NCI-H2196 treated with DMSO at 0.1 percent for 48 hours (cell line): ENCODE data around the gene RPL9.
"Not testable (repeated sequence)": the region's sequence is repeated elsewhere in the genome, so short reads cannot be mapped to it uniquely, and the experiment has no call there.

ENCODE experiments used
- DNase-seq: peaks from one replicate; lab custom pipeline; 2025; ENCODE audit not compliant: unreplicated experiment; lab: John Stamatoyannopoulos, UW

RPL9 gene

GRCh38 chr4:39458505-39459300 lies at the start of gene RPL9, which contains the start of gene LIAS:
TSS of gene RPL9 (minus strand) at chr4:39458922. CDS start at chr4:39458439, 483 bp downstream.
TSS of gene LIAS (plus strand) at chr4:39459056. CDS start at chr4:39459118, 62 bp downstream.
- peak; percentile 88 for DNase-seq

GRCh38 chr4:39505581-39505980 lies 46.9 kb upstream of the RPL9 start:
- no peak for DNase-seq

- no peak for DNase-seq
Measured at GRCh38 chr4:39504538-39504937, 45.8 kb upstream of the RPL9 start.

- DNase-seq, result not testable (repeated sequence)
Measured at GRCh38 chr4:39502664-39503035, 43.9 kb upstream of the RPL9 start.

GRCh38 chr4:39502019-39502663 lies 43.4 kb upstream of the RPL9 start:
- DNase-seq, result no peak

- no peak for DNase-seq
Measured at GRCh38 chr4:39498727-39499020, 40.0 kb upstream of the RPL9 start.

GRCh38 chr4:39497909-39498726 lies 39.4 kb upstream of the RPL9 start:
- no peak for DNase-seq

GRCh38 chr4:39495446-39496213 lies 36.9 kb upstream of the RPL9 start:
- DNase-seq, result no peak

- no peak for DNase-seq
Measured at GRCh38 chr4:39494354-39494753, 35.6 kb upstream of the RPL9 start.

- no peak for DNase-seq
Measured at GRCh38 chr4:39490322-39490721, 31.6 kb upstream of the RPL9 start.

- no peak for DNase-seq
Measured at GRCh38 chr4:39486221-39486804, 27.6 kb upstream of the RPL9 start.

GRCh38 chr4:39484582-39485272 lies 26.0 kb upstream of the RPL9 start:
- DNase-seq, result no peak

- no peak for DNase-seq
Measured at GRCh38 chr4:39480902-39481695, 22.4 kb upstream of the RPL9 start.

GRCh38 chr4:39480251-39480650 lies 21.5 kb upstream of the RPL9 start:
- DNase-seq, result no peak

- DNase-seq, result no peak
Measured at GRCh38 chr4:39476187-39476895, 17.6 kb upstream of the RPL9 start.

- DNase-seq, result no peak
Measured at GRCh38 chr4:39472396-39472795, 13.7 kb upstream of the RPL9 start.

- DNase-seq, result no peak
Measured at GRCh38 chr4:39470402-39470801, 11.7 kb upstream of the RPL9 start.

GRCh38 chr4:39469429-39470077 lies 10.8 kb upstream of the RPL9 start:
- DNase-seq, result peak; percentile 78
